ENCODE measurements around the gene FAM204A. TPM values are rescaled to one million over a fixed set of nuclear protein-coding genes. Genes with fewer than 3 reads are reported as not detected.

Gene FAM204A
- total RNA-seq, 1 donor from 2014 or later: 12.5 TPM

DNA sequence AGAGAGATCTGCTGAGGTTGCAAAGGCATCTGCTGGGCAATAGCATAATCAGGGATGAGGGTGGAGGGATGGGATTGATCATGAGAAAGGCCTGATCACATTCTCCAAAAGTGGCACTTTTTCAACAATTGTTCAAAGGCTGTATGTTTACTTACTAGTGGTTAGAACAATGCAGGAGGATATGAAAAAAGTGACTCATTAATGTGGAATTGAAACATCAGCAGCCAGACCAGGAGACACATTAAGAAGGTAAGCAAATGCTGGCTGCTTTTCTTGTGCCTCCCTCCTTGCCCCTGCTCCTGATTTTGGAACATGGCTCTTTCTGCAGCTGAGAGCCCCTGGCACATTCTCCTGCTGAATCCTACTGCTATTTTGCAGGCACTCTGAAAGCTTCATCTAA is 63.5 kb downstream of the FAM204A start:
- TF ChIP-seq CTCF (IDR thresholded peaks at IDR 0.05): no peak
- H3K27ac ChIP-seq: no peak overlapping the region
- H3K4me3 ChIP-seq: no peak overlapping the region
- H3K9me3 ChIP-seq: no peaks in the 10 kb centered on the region
- no peak for DNase-seq (ENCODE audit: low spot score in 2 of 2)
- H3K27me3 ChIP-seq: no peaks in the 10 kb centered on the region
- intact Hi-C loops (cut with DNase I): loop anchor here (10.0 kb wide), 1 partner anchor 136 kb away; no protein-coding TSS in a partner anchor
- no peaks in the 10 kb centered on the region for H3K36me3 ChIP-seq
- H3K4me1 ChIP-seq: no peaks in the 10 kb centered on the region

DNA sequence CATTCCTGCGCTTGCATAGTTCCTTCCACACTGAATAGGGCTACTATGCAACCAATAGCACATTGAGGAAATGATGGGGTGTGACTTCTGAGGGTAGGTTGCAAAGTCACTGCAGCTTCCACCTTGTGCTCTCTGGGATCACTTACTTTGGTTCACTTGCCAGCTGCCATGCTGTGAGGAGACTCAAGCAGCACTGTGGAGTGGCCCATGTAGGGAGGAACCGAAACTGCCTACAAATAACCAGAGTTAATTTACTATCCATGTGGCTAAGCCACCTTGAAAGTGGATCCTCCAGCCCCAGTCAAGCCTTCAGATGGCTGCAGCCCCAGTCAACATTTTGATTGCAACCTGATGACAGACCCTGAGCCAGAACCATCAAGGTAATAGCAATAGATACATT is 64.3 kb downstream of the FAM204A start:
- H3K27ac ChIP-seq: no peak overlapping the region
- H3K36me3 ChIP-seq: no peaks in the 10 kb centered on the region
- intact Hi-C loops (cut with DNase I): loop anchor here (10.0 kb wide), 1 partner anchor 137 kb away; no protein-coding TSS in a partner anchor
- no peak overlapping the region for H3K4me3 ChIP-seq
- DNase-seq (ENCODE audit: low spot score in 2 of 2): no peak
- TF ChIP-seq CTCF (IDR thresholded peaks at IDR 0.05): no peak
- peaks cover 0 to 3% of the 10 kb centered on the region in 2 donors for H3K4me1 ChIP-seq
- no peaks in the 10 kb centered on the region for H3K27me3 ChIP-seq
- H3K9me3 ChIP-seq: no peaks in the 10 kb centered on the region

GRCh38 chr10:118276727-118277126 is 65.4 kb downstream of the FAM204A start:
- no peak for DNase-seq (ENCODE audit: low spot score in 2 of 2)
- Histone ChIP-seq H3K36me3 (no peaks in the 10 kb centered on the region), H3K9me3 (no peaks in the 10 kb centered on the region), H3K27me3 (no peaks in the 10 kb centered on the region), H3K4me3 (no peak overlapping the region), H3K4me1 (peaks cover 0 to 6% of the 10 kb centered on the region in 2 donors), H3K27ac (no peak overlapping the region)
- TF ChIP-seq CTCF (IDR thresholded peaks at IDR 0.05): no peak
- intact Hi-C loops (cut with DNase I): loop anchor here (10.0 kb wide), 1 partner anchor 138 kb away; no protein-coding TSS in a partner anchor

- no peak for DNase-seq (ENCODE audit: low spot score in 2 of 2)
- TF ChIP-seq CTCF (IDR thresholded peaks at IDR 0.05): no peak
- no peaks in the 10 kb centered on the region for H3K9me3 ChIP-seq
- no peaks in the 10 kb centered on the region for H3K36me3 ChIP-seq
- H3K4me3 ChIP-seq: no peak overlapping the region
- peaks cover 0 to 6% of the 10 kb centered on the region in 2 donors for H3K4me1 ChIP-seq
- H3K27ac ChIP-seq: no peak overlapping the region
- H3K27me3 ChIP-seq: no peaks in the 10 kb centered on the region
- intact Hi-C loops (cut with DNase I): loop anchor here (10.0 kb wide), 1 partner anchor 139 kb away; no protein-coding TSS in a partner anchor
These were observed 65.9 kb downstream of the FAM204A start for GRCh38 chr10:118276204-118276603.

- intact Hi-C loops (cut with DNase I): loop anchor here (10.0 kb wide), 1 partner anchor 141 kb away; no protein-coding TSS in a partner anchor
These were observed 68.5 kb downstream of the FAM204A start for GRCh38 chr10:118273662-118274061.

More at GRCh38 chr10:118273662-118274061, 68.5 kb downstream of the FAM204A start:
- no peak for TF ChIP-seq CTCF (IDR thresholded peaks at IDR 0.05)
- no peaks in the 10 kb centered on the region for H3K27me3 ChIP-seq
- H3K36me3 ChIP-seq: no peaks in the 10 kb centered on the region
- no peak overlapping the region for H3K27ac ChIP-seq
- no peaks in the 10 kb centered on the region for H3K9me3 ChIP-seq
- H3K4me1 ChIP-seq: peaks cover 0 to 9% of the 10 kb centered on the region in 2 donors
- no peak for DNase-seq (ENCODE audit: low spot score in 2 of 2)
- no peak overlapping the region for H3K4me3 ChIP-seq

All from ascending aorta (tissue), 2 donors.